Endothelial cell of umbilical vein (primary cell): ENCODE results near the gene ASL. TPM values are rescaled to one million over a fixed set of nuclear protein-coding genes. Genes with fewer than 3 reads are reported as not detected.

Experiments
- BruUV-seq: library from RNA; stranded (reverse); fragments of 400-500 nt; replicated peaks from 2 replicates; lab custom pipeline; 2021; lab: Mats Ljungman, UMichigan
- CTCF ChIA-PET: fragments of 300-600, 350-600 bp; sonication (Branson Sonifier 250); formaldehyde crosslinking; loops from one replicate; lab custom pipeline; 2021; ENCODE audit warnings: antibody characterized with exemption, inconsistent platforms; lab: Charles Lee
- POLR2A ChIA-PET: fragments of 300-600, 350-600 bp; sonication (Branson Sonifier 250); formaldehyde crosslinking; loops from one replicate; lab custom pipeline; 2021; ENCODE audit warnings: antibody characterized with exemption, inconsistent platforms; lab: Charles Lee
- DNase-seq: peaks from one replicate; pipeline ENCODE4 v3.0.0-alpha.2; 2011; ENCODE audit warnings: low read depth, low spot score
- FAIRE-seq: peaks from 2 replicates; lab custom pipeline; 2011; peaks lifted over from hg19 to GRCh38; lab: Jason Lieb, UNC
- H2AFZ ChIP-seq: 2 replicates; pipeline ENCODE4 v1.6.0; 2012; ENCODE audit warnings: low read depth, low read length, control low read depth, inconsistent platforms
- H3K27ac ChIP-seq: 2 replicates; pipeline ENCODE4 v1.5.1; 2011; ENCODE audit warnings: low read depth, mild to moderate bottlenecking, control low read depth, low read length, moderate library complexity; ENCODE audit not compliant: insufficient read depth
- H3K27me3 ChIP-seq, 2 experiments: 2 replicates each; pipeline versions ENCODE4 v1.6.0 to v1.6.1; 2011; ENCODE audit warnings: low read length in 2 of 2, mixed read lengths in 1 of 2; ENCODE audit not compliant: control insufficient read depth in 2 of 2, insufficient read depth in 2 of 2
- H3K36me3 ChIP-seq, 2 experiments: 2 replicates in 1 of 2; 3 replicates in 1 of 2; pipeline ENCODE4 v1.5.1; 2011; ENCODE audit warnings: low read length in 2 of 2, mild to moderate bottlenecking in 1 of 2, moderate library complexity in 1 of 2; ENCODE audit not compliant: control insufficient read depth in 2 of 2, insufficient read depth in 2 of 2; ENCODE audit errors: extremely low read depth in 1 of 2
- H3K4me1 ChIP-seq: 3 replicates; pipeline ENCODE4 v1.5.1; 2011; ENCODE audit warnings: mild to moderate bottlenecking, low read length; ENCODE audit not compliant: control insufficient read depth, insufficient read depth; ENCODE audit errors: extremely low read depth
- H3K4me2 ChIP-seq: 2 replicates; pipeline ENCODE4 v1.6.1; 2011; ENCODE audit warnings: low read length, control low read depth, mixed read lengths; ENCODE audit not compliant: insufficient read depth
- H3K4me3 ChIP-seq, 3 experiments: fragments of 200-600 bp in 1 of 3; sonication (generic), shearing (Covaris generic) in 1 of 3; replicated peaks in 1 of 3; 2 replicates each; pipeline ENCODE4 v1.5.1; 2011 to 2016; ENCODE audit warnings: control low read depth in 3 of 3, low read length in 3 of 3, mild to moderate bottlenecking in 2 of 3, inconsistent platforms in 1 of 3, low read depth in 1 of 3, moderate library complexity in 1 of 3; ENCODE audit not compliant: insufficient read depth in 1 of 3
- H3K79me2 ChIP-seq: 2 replicates; pipeline ENCODE4 v1.6.0; 2012; ENCODE audit warnings: low read length, inconsistent platforms; ENCODE audit not compliant: control insufficient read depth, insufficient read depth
- H3K9ac ChIP-seq: replicated peaks from 2 replicates; pipeline ENCODE3; 2011; ENCODE audit warnings: low read length, control low read depth; ENCODE audit not compliant: insufficient read depth; ENCODE audit errors: extremely low read depth
- H3K9me1 ChIP-seq: replicated peaks from 3 replicates; pipeline ENCODE4 v1.6.0; 2011; ENCODE audit warnings: mild to moderate bottlenecking, low read length; ENCODE audit not compliant: control insufficient read depth, insufficient read depth; ENCODE audit errors: extremely low read depth
- H3K9me3 ChIP-seq: replicated peaks from 2 replicates; pipeline ENCODE4 v1.5.1; 2012; ENCODE audit warnings: low read length, inconsistent platforms; ENCODE audit not compliant: control insufficient read depth, insufficient read depth
- H4K20me1 ChIP-seq: replicated peaks from 2 replicates; pipeline ENCODE3; 2011; ENCODE audit warnings: mild to moderate bottlenecking, low read length; ENCODE audit not compliant: control insufficient read depth, insufficient read depth; ENCODE audit errors: extremely low read depth
- CTCF ChIP-seq, 2 donors: IDR thresholded peaks; 1 replicate in 1 of 2; 2 replicates in 1 of 2; pipeline ENCODE4 v1.5.1; 2011; ENCODE audit warnings: low read length in 2 of 2, mild to moderate bottlenecking in 2 of 2, moderate library complexity in 2 of 2, control low read depth in 1 of 2, inconsistent platforms in 1 of 2, low read depth in 1 of 2; ENCODE audit not compliant: insufficient read depth in 1 of 2; ENCODE audit errors: extremely low read depth in 1 of 2
- EZH2 ChIP-seq: IDR thresholded peaks from 2 replicates; pipeline ENCODE4 v1.6.1; 2012; ENCODE audit warnings: borderline replicate concordance, low read depth, mild to moderate bottlenecking, moderate library complexity, low read length, inconsistent platforms; ENCODE audit not compliant: severe bottlenecking
- FOS ChIP-seq: IDR thresholded peaks from 2 replicates; pipeline ENCODE4 v1.6.1; 2011; ENCODE audit warnings: mild to moderate bottlenecking, low read length, moderate library complexity, borderline replicate concordance; ENCODE audit not compliant: insufficient read depth
- GATA2 ChIP-seq: IDR thresholded peaks from 2 replicates; pipeline ENCODE4 v1.7.0; 2011; ENCODE audit warnings: low read depth, mild to moderate bottlenecking, moderate library complexity, mixed read lengths, low read length; ENCODE audit not compliant: insufficient read length, insufficient read depth
- JUN ChIP-seq: IDR thresholded peaks from 2 replicates; pipeline ENCODE4 v1.6.1; 2011; ENCODE audit warnings: borderline replicate concordance, low read depth; ENCODE audit not compliant: insufficient read length, insufficient read depth
- MAX ChIP-seq: IDR thresholded peaks from 2 replicates; pipeline ENCODE4 v1.6.1; 2011; ENCODE audit not compliant: insufficient read depth, insufficient read length
- MYC ChIP-seq: IDR thresholded peaks from one replicate; pipeline ENCODE4 v1.6.1; 2011; ENCODE audit warnings: mild to moderate bottlenecking, low read depth, low read length
- POLR2A ChIP-seq: IDR thresholded peaks from 2 replicates; pipeline ENCODE4 v1.6.1; 2012; ENCODE audit warnings: low read depth, mild to moderate bottlenecking, control low read depth, low read length
- POLR2AphosphoS5 ChIP-seq: IDR thresholded peaks from 2 replicates; pipeline ENCODE4 v1.6.1; 2012; ENCODE audit warnings: low read depth, mild to moderate bottlenecking, control low read depth, low read length, moderate library complexity; ENCODE audit not compliant: insufficient read depth
- dilution Hi-C: fragments of 300-500 bp; cut with MboI; formaldehyde crosslinking; loops from one replicate; pipeline ENCODE4 v1.15.0; 2019; ENCODE audit warnings: low sequenced_read_pairs; ENCODE audit not compliant: extremely low pct_ligation_motif_present
- intact Hi-C: fragments of 100-400 bp; cut with micrococcal nuclease; formaldehyde crosslinking; loops from one replicate; pipeline ENCODE4 v1.10.0; 2022
- polyA plus RNA-seq, 4 experiments: library from polyadenylated mRNA; depleted of rRNA in 3 of 4; stranded (reverse) in 3 of 4; unstranded in 1 of 4; fragments of >200 nt; gene quantifications; 2 replicates each; pipeline versions ENCODE4 v1.2.1 to v1.2.3, GENCODE V29; 2011 to 2012; ENCODE audit warnings: missing spikeins in 1 of 4
- total RNA-seq: library from RNA; stranded (reverse); gene quantifications from 2 replicates; pipeline ENCODE4 v1.2.3, GENCODE V29; 2021

Gene ASL
- total and polyA plus RNA-seq, 2 donors (not counting 3 experiments of a cell fraction or from before 2014, with no cell fraction given), result 50.5 to 57.8 TPM

GRCh38 chr7:66060796-66061195 is 14.8 kb upstream of the ASL start:
- BruUV-seq, result no TSS peak
- intact Hi-C loops (no loop called here), dilution Hi-C loops (no loop called here)
- H3K27me3 ChIP-seq, result no peaks in the 10 kb centered on the region
- TF ChIP-seq POLR2A (no peak), JUN (no peak), EZH2 (no peak), FOS (no peak), POLR2AphosphoS5 (no peak), GATA2 (no peak), MAX (no peak), MYC (no peak), CTCF (IDR thresholded peaks at IDR 0.05; ENCODE audit: extremely low read depth in 1 of 2, insufficient read depth in 1 of 2, low read depth in 1 of 2, low read length in 2 of 2) (no peak)
- H3K9ac ChIP-seq, result no peak overlapping the region
- H3K36me3 ChIP-seq, result no peaks in the 10 kb centered on the region
- no peaks in the 10 kb centered on the region for H3K9me1 ChIP-seq
- H3K4me3 ChIP-seq, result no peak overlapping the region
- ChIA-PET POLR2A (no interaction called here), CTCF (interaction anchor here (1.2 kb wide), 1 partner anchor 30 kb away, joined by 5 read pairs; no protein-coding TSS in a partner anchor)
- FAIRE-seq, result no peak
- H3K4me2 ChIP-seq, result no peak overlapping the region
- no peak overlapping the region for H3K27ac ChIP-seq
- no peaks in the 10 kb centered on the region for H3K4me1 ChIP-seq
- no peaks in the 10 kb centered on the region for H4K20me1 ChIP-seq
- H3K9me3 ChIP-seq, result no peaks in the 10 kb centered on the region
- no peak overlapping the region for H2AFZ ChIP-seq
- H3K79me2 ChIP-seq, result no peaks in the 10 kb centered on the region
- DNase-seq, result no peak
